CD14-positive monocyte (primary cell): ENCODE measurements around the gene FAM228B. TPM values are rescaled to one million over a fixed set of nuclear protein-coding genes. Genes with fewer than 3 reads are reported as not detected.

Experiments
- DNase-seq, 3 donors: peaks; one replicate each; pipeline ENCODE4 v3.0.0-alpha.2; 2011 to 2022
- H2AFZ ChIP-seq: 2 replicates; pipeline ENCODE4 v1.6.0; 2012; ENCODE audit warnings: mild to moderate bottlenecking, low read depth, low read length, inconsistent platforms; ENCODE audit not compliant: insufficient read depth, poor library complexity, severe bottlenecking
- H3K27ac ChIP-seq, 2 donors: 1 replicate in 1 of 2; 2 replicates in 1 of 2; pipeline ENCODE4 v1.5.1; 2012 to 2013; ENCODE audit warnings: low read length in 2 of 2, control low read depth in 1 of 2, inconsistent platforms in 1 of 2, low read depth in 1 of 2, mild to moderate bottlenecking in 1 of 2
- H3K27me3 ChIP-seq, 2 donors: one replicate each; pipeline versions ENCODE4 v1.6.0 to v1.6.1; 2011 to 2013; ENCODE audit warnings: low read length in 2 of 2; ENCODE audit not compliant: control insufficient read depth in 2 of 2, insufficient read depth in 2 of 2
- H3K36me3 ChIP-seq, 2 donors: replicated peaks in 1 of 2; 1 replicate in 1 of 2; 2 replicates in 1 of 2; pipeline versions ENCODE4 v1.5.1 to v1.6.1; 2012 to 2013; ENCODE audit warnings: low read length in 2 of 2, control low read depth in 1 of 2, inconsistent platforms in 1 of 2, mild to moderate bottlenecking in 1 of 2; ENCODE audit not compliant: insufficient read depth in 2 of 2, control insufficient read depth in 1 of 2
- H3K4me1 ChIP-seq, 2 donors: 1 replicate in 1 of 2; 2 replicates in 1 of 2; pipeline versions ENCODE4 v1.5.1 to v1.6.1; 2012 to 2013; ENCODE audit warnings: low read length in 2 of 2, control low read depth in 1 of 2, inconsistent platforms in 1 of 2, mild to moderate bottlenecking in 1 of 2, moderate library complexity in 1 of 2; ENCODE audit not compliant: insufficient read depth in 2 of 2, control insufficient read depth in 1 of 2
- H3K4me2 ChIP-seq: replicated peaks from 2 replicates; pipeline ENCODE3; 2012; ENCODE audit warnings: low read length, moderate library complexity, mild to moderate bottlenecking; ENCODE audit not compliant: poor library complexity, severe bottlenecking; ENCODE audit errors: extremely low read depth
- H3K4me3 ChIP-seq, 3 experiments: fragments of 200-600 bp in 1 of 3; sonication (generic) in 1 of 3; replicated peaks in 1 of 3; 1 replicate in 2 of 3; 2 replicates in 1 of 3; pipeline ENCODE4 v1.5.1; 2011 to 2013; ENCODE audit warnings: low read length in 3 of 3, mild to moderate bottlenecking in 3 of 3, control low read depth in 2 of 3, low read depth in 2 of 3, inconsistent platforms in 1 of 3, moderate library complexity in 1 of 3
- H3K79me2 ChIP-seq: 2 replicates; pipeline ENCODE4 v1.6.0; 2012; ENCODE audit warnings: mild to moderate bottlenecking, control low read depth, inconsistent platforms, low read length, moderate library complexity; ENCODE audit not compliant: insufficient read depth
- H3K9ac ChIP-seq: 2 replicates; pipeline ENCODE4 v1.6.0; 2017; ENCODE audit warnings: low read length, mild to moderate bottlenecking; ENCODE audit not compliant: insufficient read depth, poor library complexity, severe bottlenecking
- H3K9me3 ChIP-seq, 2 donors: replicated peaks in 1 of 2; 1 replicate in 1 of 2; 2 replicates in 1 of 2; pipeline versions ENCODE4 v1.5.1 to v1.6.1; 2012 to 2013; ENCODE audit warnings: low read length in 2 of 2, control low read depth in 1 of 2; ENCODE audit not compliant: control insufficient read depth in 1 of 2, insufficient read depth in 1 of 2
- H4K20me1 ChIP-seq: 2 replicates; pipeline ENCODE4 v1.6.0; 2012; ENCODE audit warnings: mild to moderate bottlenecking, low read length, control low read depth, moderate library complexity; ENCODE audit not compliant: insufficient read depth
- H3K27ac Mint-ChIP-seq, 7 donors: one replicate each; pipeline ENCODE4 v1.8.0; 2020; ENCODE audit warnings: mild to moderate bottlenecking in 7 of 7, mixed read lengths in 7 of 7, moderate library complexity in 6 of 7, inconsistent platforms in 2 of 7
- H3K27me3 Mint-ChIP-seq, 3 donors: one replicate each; pipeline ENCODE4 v1.8.0; 2021 to 2022; ENCODE audit warnings: low read depth in 3 of 3, mild to moderate bottlenecking in 3 of 3, mixed read lengths in 3 of 3, moderate library complexity in 3 of 3, inconsistent platforms in 1 of 3
- H3K36me3 Mint-ChIP-seq, 2 donors: one replicate each; pipeline ENCODE4 v1.8.0; 2020; ENCODE audit warnings: mixed read lengths in 2 of 2, inconsistent platforms in 1 of 2, mild to moderate bottlenecking in 1 of 2
- H3K4me1 Mint-ChIP-seq: one replicate; pipeline ENCODE4 v1.8.0; 2020; ENCODE audit warnings: mild to moderate bottlenecking, mixed read lengths
- H3K4me3 Mint-ChIP-seq, 2 donors: one replicate each; pipeline ENCODE4 v1.8.0; 2020; ENCODE audit warnings: mild to moderate bottlenecking in 2 of 2, mixed read lengths in 2 of 2, moderate library complexity in 1 of 2
- H3K9me3 Mint-ChIP-seq, 7 donors: one replicate each; pipeline ENCODE4 v1.8.0; 2020 to 2022; ENCODE audit warnings: mixed read lengths in 7 of 7, mild to moderate bottlenecking in 6 of 7, moderate library complexity in 6 of 7, inconsistent platforms in 2 of 7
- WGBS: methylation state at CpG from one replicate; pipeline ENCODE4 v1.1.5; 2013; ENCODE audit warnings: missing lambda C conversion rate; ENCODE audit not compliant: insufficient coverage; 5-methylcytosine and 5-hydroxymethylcytosine counted together
- intact Hi-C, 2 donors: fragments of 100-400 bp; cut with micrococcal nuclease; formaldehyde crosslinking; loops; one replicate each; pipeline versions ENCODE4 v1.15.0 to v1.15.1; 2023
- polyA plus RNA-seq, 3 donors: library from polyadenylated mRNA; depleted of rRNA in 1 of 3; unstranded in 2 of 3; stranded (reverse) in 1 of 3; fragments of 300-500 nt in 2 of 3; fragments of >200 nt in 1 of 3; fragmentation: Illumina TruSeq in 2 of 3; gene quantifications; 1 replicate in 2 of 3; 2 replicates in 1 of 3; pipeline ENCODE4 v1.2.3, GENCODE V29; 2012 to 2021
- TF ChIP-seq, protein P1 (sequence below): fragments of 200-600 bp; IDR thresholded peaks from one replicate; pipeline ENCODE4 v1.8.0; 2022; ENCODE audit warnings: antibody characterized with exemption, mild to moderate bottlenecking

FAM228B gene
- polyA plus RNA-seq, 3 donors = 6.5 to 16.1 (median 7.5) TPM

DNA sequence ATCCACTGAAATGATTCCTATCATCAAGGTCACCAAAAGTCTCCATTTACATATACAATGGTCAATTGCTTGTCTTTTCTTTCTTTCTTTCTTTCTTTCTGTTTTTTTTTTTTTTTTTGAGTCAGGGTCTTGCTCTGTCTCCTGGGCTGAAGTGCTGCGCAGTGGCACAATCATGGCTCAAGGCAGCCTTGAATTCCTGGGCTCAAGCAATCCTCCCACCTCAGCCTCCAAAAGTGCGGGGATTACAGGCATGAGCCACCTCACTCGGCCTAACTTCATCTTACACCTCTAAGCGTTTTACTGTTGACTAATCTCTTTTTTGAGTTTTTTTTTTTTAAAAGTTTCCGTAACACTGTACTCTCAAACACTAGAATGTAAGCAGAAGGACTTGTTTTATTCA, 48.0 kb upstream of the FAM228B start:
- WGBS = 100% methylated on average over 1 of the region's 5 CpGs
- H3K79me2 ChIP-seq = peaks cover 84% of the 10 kb centered on the region
- Mint-ChIP-seq H3K27me3 (peaks cover 0 to 2% (median 0%) of the 10 kb centered on the region in 3 donors), H3K27ac (peak overlapping the region in 5 of 7 donors; percentile 73 to 99 (median 97)), H3K9me3 (no peaks in the 10 kb centered on the region), H3K4me3 (peak overlapping the region; percentile 95 to 100), H3K4me1 (peaks cover 22% of the 10 kb centered on the region), H3K36me3 (peaks cover 18 to 41% of the 10 kb centered on the region in 2 donors)
- peaks cover 4% of the 10 kb centered on the region for H4K20me1 ChIP-seq
- H3K4me3 ChIP-seq = peak overlapping the region in 1 of 3 experiments; percentile 86
- peak overlapping the region; percentile 95 for H3K4me2 ChIP-seq
- H3K9me3 ChIP-seq = no peaks in the 10 kb centered on the region
- peaks cover 19 to 31% of the 10 kb centered on the region in 2 donors for H3K4me1 ChIP-seq
- peaks cover 21 to 48% of the 10 kb centered on the region in 2 donors for H3K36me3 ChIP-seq
- H2AFZ ChIP-seq = peak overlapping the region; percentile 91
- TF ChIP-seq, protein P1, sequence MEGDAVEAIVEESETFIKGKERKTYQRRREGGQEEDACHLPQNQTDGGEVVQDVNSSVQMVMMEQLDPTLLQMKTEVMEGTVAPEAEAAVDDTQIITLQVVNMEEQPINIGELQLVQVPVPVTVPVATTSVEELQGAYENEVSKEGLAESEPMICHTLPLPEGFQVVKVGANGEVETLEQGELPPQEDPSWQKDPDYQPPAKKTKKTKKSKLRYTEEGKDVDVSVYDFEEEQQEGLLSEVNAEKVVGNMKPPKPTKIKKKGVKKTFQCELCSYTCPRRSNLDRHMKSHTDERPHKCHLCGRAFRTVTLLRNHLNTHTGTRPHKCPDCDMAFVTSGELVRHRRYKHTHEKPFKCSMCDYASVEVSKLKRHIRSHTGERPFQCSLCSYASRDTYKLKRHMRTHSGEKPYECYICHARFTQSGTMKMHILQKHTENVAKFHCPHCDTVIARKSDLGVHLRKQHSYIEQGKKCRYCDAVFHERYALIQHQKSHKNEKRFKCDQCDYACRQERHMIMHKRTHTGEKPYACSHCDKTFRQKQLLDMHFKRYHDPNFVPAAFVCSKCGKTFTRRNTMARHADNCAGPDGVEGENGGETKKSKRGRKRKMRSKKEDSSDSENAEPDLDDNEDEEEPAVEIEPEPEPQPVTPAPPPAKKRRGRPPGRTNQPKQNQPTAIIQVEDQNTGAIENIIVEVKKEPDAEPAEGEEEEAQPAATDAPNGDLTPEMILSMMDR = no peak
- peak overlapping the region; percentile 84 for H3K9ac ChIP-seq
- H3K27ac ChIP-seq = peak overlapping the region in 1 of 2 donors; percentile 89
- DNase-seq = no peak
- no peaks in the 10 kb centered on the region for H3K27me3 ChIP-seq
- intact Hi-C loops = no loop called here

DNA sequence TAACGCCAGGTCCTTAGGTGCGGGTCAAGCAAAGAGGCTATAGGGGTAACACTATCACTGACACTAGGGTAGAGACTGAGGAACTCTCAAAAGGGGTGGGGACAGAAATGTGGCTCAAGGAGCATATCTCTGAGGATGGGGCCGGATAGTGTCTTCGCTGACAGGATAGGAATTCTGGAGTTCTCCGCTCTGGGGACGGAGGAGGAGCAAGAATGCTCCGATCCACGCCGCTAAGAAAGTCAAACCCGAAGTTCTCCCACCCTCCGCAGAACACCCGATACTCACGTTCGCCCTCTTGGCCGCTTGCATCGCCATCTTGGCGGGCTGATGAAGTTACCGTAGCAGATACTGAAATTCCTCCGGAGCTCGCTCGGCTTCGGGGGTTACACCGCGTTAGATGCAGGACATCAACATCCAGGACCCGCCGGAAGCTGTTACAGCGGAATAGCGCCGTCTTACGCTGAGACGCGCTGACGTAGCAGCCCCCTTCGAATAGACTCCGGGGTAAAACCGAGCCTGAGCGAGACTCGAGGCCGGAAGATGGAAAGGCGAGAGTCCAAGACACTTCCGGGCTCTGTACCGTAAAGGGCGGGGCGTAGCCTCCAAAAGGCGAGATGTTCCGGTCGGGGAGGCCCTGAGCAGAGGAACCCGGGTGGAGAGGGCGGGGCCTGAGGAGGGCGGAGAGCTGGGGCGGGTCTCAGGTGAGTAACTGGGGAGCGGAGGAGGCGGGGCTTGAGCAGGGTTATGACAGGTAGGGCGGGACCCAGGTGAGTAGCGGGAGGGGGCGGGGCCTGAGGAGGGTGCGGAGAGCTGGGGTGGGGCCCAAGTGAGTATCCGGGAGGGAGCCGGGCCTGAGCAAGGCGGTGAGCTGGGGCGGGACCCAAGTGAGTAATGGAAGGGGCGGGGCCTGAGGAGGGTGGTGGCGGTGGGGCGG, 47.1 kb upstream of the FAM228B start, which contains the start of gene SF3B6:
Gene SF3B6, minus strand, starts transcription at position 412 of the 934 bp plus-strand sequence. Its CDS starts 97 bp downstream, at position 315.
- Histone ChIP-seq H2AFZ (peak within 1 kb of the TSS; percentile 91), H3K4me2 (peak within 1 kb of the TSS; percentile 95), H3K27me3 (no peaks in the 10 kb centered on the region), H3K4me1 (peaks cover 25 to 40% of the 10 kb centered on the region in 2 donors), H3K9me3 (no peaks in the 10 kb centered on the region), H4K20me1 (peaks cover 4% of the 10 kb centered on the region), H3K36me3 (peaks cover 20 to 47% of the 10 kb centered on the region in 2 donors), H3K27ac (peak within 1 kb of the TSS; percentile 67 to 89), H3K79me2 (peaks cover 82% of the 10 kb centered on the region), H3K9ac (peak within 1 kb of the TSS; percentile 84), H3K4me3 (peak within 1 kb of the TSS; percentile 56 to 94 (median 86))
- Mint-ChIP-seq H3K27ac (peak within 1 kb of the TSS; percentile 94 to 99 (median 98)), H3K27me3 (no peaks in the 10 kb centered on the region), H3K9me3 (peaks cover 0 to under 1% (median 0%) of the 10 kb centered on the region in 7 donors), H3K4me3 (peak within 1 kb of the TSS; percentile 95 to 100), H3K36me3 (peaks cover 17 to 38% of the 10 kb centered on the region in 2 donors), H3K4me1 (peaks cover 27% of the 10 kb centered on the region)
- TF ChIP-seq, protein P1 = no peak
- DNase-seq = peak; percentile 96 to 99 (median 98)
- intact Hi-C loops = no loop called here
- under 1% methylated on average over 49 of the region's 64 CpGs for WGBS
